ENCODE measurements around the gene TNFSF11.

The TNFSF11 gene

GRCh38 chr13:42612021-42612765 is 38.2 kb downstream of the TNFSF11 start:
- H3K4me3 Mint-ChIP-seq = no peak overlapping the region
- ATAC-seq = no peak
- peaks cover 2% of the 10 kb centered on the region for H3K36me3 Mint-ChIP-seq (ENCODE audit: low read depth)
- DNase-seq = no peak
- no peaks in the 10 kb centered on the region for H3K4me1 Mint-ChIP-seq
- H3K9me3 Mint-ChIP-seq = no peaks in the 10 kb centered on the region
- peaks cover 7% of the 10 kb centered on the region for H3K27me3 Mint-ChIP-seq
- H3K27ac Mint-ChIP-seq = no peak overlapping the region

GRCh38 chr13:42614436-42615035 is 40.6 kb downstream of the TNFSF11 start:
- no peak for ATAC-seq
- Mint-ChIP-seq H3K27me3 (peaks cover 9% of the 10 kb centered on the region), H3K36me3 (ENCODE audit: low read depth) (no peaks in the 10 kb centered on the region), H3K4me3 (no peak overlapping the region), H3K9me3 (no peaks in the 10 kb centered on the region), H3K4me1 (no peaks in the 10 kb centered on the region), H3K27ac (no peak overlapping the region)
- no peak for DNase-seq

GRCh38 chr13:42615691-42616090 is 41.7 kb downstream of the TNFSF11 start:
- no peaks in the 10 kb centered on the region for H3K36me3 Mint-ChIP-seq (ENCODE audit: low read depth)
- H3K4me1 Mint-ChIP-seq = no peaks in the 10 kb centered on the region
- H3K27ac Mint-ChIP-seq = no peak overlapping the region
- peaks cover 9% of the 10 kb centered on the region for H3K27me3 Mint-ChIP-seq
- no peaks in the 10 kb centered on the region for H3K9me3 Mint-ChIP-seq
- DNase-seq (no peak), ATAC-seq (no peak)
- no peak overlapping the region for H3K4me3 Mint-ChIP-seq

- Mint-ChIP-seq H3K4me3 (no peak overlapping the region), H3K27me3 (peaks cover 11% of the 10 kb centered on the region)
Measured at GRCh38 chr13:42617221-42617620, 43.3 kb downstream of the TNFSF11 start.

GRCh38 chr13:42623916-42624315 is 50.0 kb downstream of the TNFSF11 start:
- Mint-ChIP-seq H3K9me3 (no peaks in the 10 kb centered on the region), H3K4me3 (no peak overlapping the region), H3K27me3 (peaks cover 12% of the 10 kb centered on the region), H3K4me1 (no peaks in the 10 kb centered on the region), H3K36me3 (ENCODE audit: low read depth) (no peaks in the 10 kb centered on the region), H3K27ac (no peak overlapping the region)
- DNase-seq = no peak
- ATAC-seq = no peak

More at GRCh38 chr13:42617221-42617620, 43.3 kb downstream of the TNFSF11 start:
- Mint-ChIP-seq H3K9me3 (no peaks in the 10 kb centered on the region), H3K4me1 (no peaks in the 10 kb centered on the region), H3K27ac (no peak overlapping the region), H3K36me3 (ENCODE audit: low read depth) (no peaks in the 10 kb centered on the region)
- ATAC-seq = no peak
- no peak for DNase-seq

GRCh38 chr13:42625611-42626010 is 51.7 kb downstream of the TNFSF11 start:
- no peak overlapping the region for H3K27ac Mint-ChIP-seq
- peaks cover 10% of the 10 kb centered on the region for H3K27me3 Mint-ChIP-seq
- no peaks in the 10 kb centered on the region for H3K4me1 Mint-ChIP-seq

GRCh38 chr13:42626176-42626860 is 52.4 kb downstream of the TNFSF11 start:
- Mint-ChIP-seq H3K27me3 (peaks cover 9% of the 10 kb centered on the region), H3K36me3 (ENCODE audit: low read depth) (no peaks in the 10 kb centered on the region), H3K9me3 (no peaks in the 10 kb centered on the region), H3K27ac (no peak overlapping the region), H3K4me3 (no peak overlapping the region), H3K4me1 (no peaks in the 10 kb centered on the region)
- ATAC-seq = no peak
- no peak for DNase-seq

More at GRCh38 chr13:42625611-42626010, 51.7 kb downstream of the TNFSF11 start:
- DNase-seq = no peak
- Mint-ChIP-seq H3K36me3 (ENCODE audit: low read depth) (no peaks in the 10 kb centered on the region), H3K9me3 (no peaks in the 10 kb centered on the region), H3K4me3 (no peak overlapping the region)
- ATAC-seq = no peak

- no peaks in the 10 kb centered on the region for H3K4me1 Mint-ChIP-seq
- DNase-seq = no peak
- no peak for ATAC-seq
- no peaks in the 10 kb centered on the region for H3K36me3 Mint-ChIP-seq (ENCODE audit: low read depth)
- no peak overlapping the region for H3K27ac Mint-ChIP-seq
- no peak overlapping the region for H3K4me3 Mint-ChIP-seq
- H3K27me3 Mint-ChIP-seq = peaks cover 7% of the 10 kb centered on the region
- no peaks in the 10 kb centered on the region for H3K9me3 Mint-ChIP-seq
Measured at GRCh38 chr13:42628666-42629065, 54.7 kb downstream of the TNFSF11 start.

- ATAC-seq = no peak
- Mint-ChIP-seq H3K4me1 (no peaks in the 10 kb centered on the region), H3K4me3 (no peak overlapping the region), H3K27me3 (peaks cover 9% of the 10 kb centered on the region), H3K9me3 (no peaks in the 10 kb centered on the region), H3K36me3 (ENCODE audit: low read depth) (no peaks in the 10 kb centered on the region), H3K27ac (no peak overlapping the region)
- no peak for DNase-seq
Measured at GRCh38 chr13:42631181-42631580, 57.2 kb downstream of the TNFSF11 start.

GRCh38 chr13:42633495-42633894 is 59.5 kb downstream of the TNFSF11 start:
- no peak for ATAC-seq
- H3K36me3 Mint-ChIP-seq (ENCODE audit: low read depth) = no peaks in the 10 kb centered on the region
- no peak for DNase-seq
- H3K27me3 Mint-ChIP-seq = peaks cover 2% of the 10 kb centered on the region
- H3K4me1 Mint-ChIP-seq = no peaks in the 10 kb centered on the region
- no peaks in the 10 kb centered on the region for H3K9me3 Mint-ChIP-seq
- H3K27ac Mint-ChIP-seq = no peak overlapping the region
- no peak overlapping the region for H3K4me3 Mint-ChIP-seq

GRCh38 chr13:42638101-42638500 is 64.1 kb downstream of the TNFSF11 start:
- peaks cover 3% of the 10 kb centered on the region for H3K9me3 Mint-ChIP-seq
- no peak overlapping the region for H3K4me3 Mint-ChIP-seq
- ATAC-seq (no peak), DNase-seq (no peak)
- no peak overlapping the region for H3K27ac Mint-ChIP-seq
- H3K36me3 Mint-ChIP-seq (ENCODE audit: low read depth) = no peaks in the 10 kb centered on the region
- H3K4me1 Mint-ChIP-seq = no peaks in the 10 kb centered on the region
- peaks cover 18% of the 10 kb centered on the region for H3K27me3 Mint-ChIP-seq

- Mint-ChIP-seq H3K4me1 (no peaks in the 10 kb centered on the region), H3K27me3 (peaks cover 18% of the 10 kb centered on the region), H3K4me3 (no peak overlapping the region), H3K9me3 (peaks cover 3% of the 10 kb centered on the region), H3K36me3 (ENCODE audit: low read depth) (no peaks in the 10 kb centered on the region), H3K27ac (no peak overlapping the region)
- no peak for DNase-seq
- ATAC-seq = no peak
Measured at GRCh38 chr13:42638886-42639285, 64.9 kb downstream of the TNFSF11 start.

GRCh38 chr13:42643076-42643475 is 69.1 kb downstream of the TNFSF11 start:
- no peaks in the 10 kb centered on the region for H3K36me3 Mint-ChIP-seq (ENCODE audit: low read depth)
- H3K9me3 Mint-ChIP-seq = peaks cover 3% of the 10 kb centered on the region
- no peak overlapping the region for H3K4me3 Mint-ChIP-seq
- no peaks in the 10 kb centered on the region for H3K4me1 Mint-ChIP-seq
- H3K27ac Mint-ChIP-seq = no peak overlapping the region
- peaks cover 20% of the 10 kb centered on the region for H3K27me3 Mint-ChIP-seq
- ATAC-seq = no peak
- DNase-seq = no peak

- ATAC-seq (no peak), DNase-seq (no peak)
- H3K4me1 Mint-ChIP-seq = no peaks in the 10 kb centered on the region
- H3K27me3 Mint-ChIP-seq = peaks cover 25% of the 10 kb centered on the region
- H3K27ac Mint-ChIP-seq = no peak overlapping the region
- H3K9me3 Mint-ChIP-seq = peaks cover 3% of the 10 kb centered on the region
- H3K36me3 Mint-ChIP-seq (ENCODE audit: low read depth) = no peaks in the 10 kb centered on the region
- H3K4me3 Mint-ChIP-seq = no peak overlapping the region
Measured at GRCh38 chr13:42644841-42645240, 70.9 kb downstream of the TNFSF11 start.

GRCh38 chr13:42645717-42646116 is 71.8 kb downstream of the TNFSF11 start:
- H3K4me1 Mint-ChIP-seq = no peaks in the 10 kb centered on the region
- H3K27me3 Mint-ChIP-seq = peaks cover 29% of the 10 kb centered on the region
- H3K9me3 Mint-ChIP-seq = peaks cover 3% of the 10 kb centered on the region
- no peaks in the 10 kb centered on the region for H3K36me3 Mint-ChIP-seq (ENCODE audit: low read depth)
- DNase-seq (no peak), ATAC-seq (no peak)
- no peak overlapping the region for H3K4me3 Mint-ChIP-seq
- H3K27ac Mint-ChIP-seq = no peak overlapping the region

Measured in activated naive CD8-positive, alpha-beta T cell treated with anti-CD3 and anti-CD28 coated beads, Interleukin-2, amount 50 U/mL, for 24 hours (primary cell).